Measurements from ENCODE around the gene IVL. TPM values are rescaled to one million over a fixed set of nuclear protein-coding genes. Genes with fewer than 3 reads are reported as not detected.

Gene IVL
- total RNA-seq, 2 donors from 2014 or later, result not detected

- Histone ChIP-seq H3K36me3 (ENCODE audit: control insufficient read depth, insufficient read depth, low read length) (no peaks in the 10 kb centered on the region), H3K9ac (ENCODE audit: extremely low read depth, low read length, poor library complexity, severe bottlenecking) (no peak overlapping the region), H3K4me1 (ENCODE audit: control insufficient read depth, insufficient read depth, low read length) (no peaks in the 10 kb centered on the region), H3K9me3 (ENCODE audit: control insufficient read depth, low read length) (peaks cover 26% of the 10 kb centered on the region), H3K4me3 (ENCODE audit: low read length) (no peak overlapping the region), H3K27me3 (ENCODE audit: control insufficient read depth, insufficient read depth, low read length, poor library complexity, severe bottlenecking) (no peaks in the 10 kb centered on the region), H3K27ac (ENCODE audit: low read depth, low read length) (no peak overlapping the region)
- H3K27me3 Mint-ChIP-seq (ENCODE audit: insufficient read depth), result no peaks in the 10 kb centered on the region
- TF ChIP-seq CTCF (conservative IDR thresholded peaks at IDR 0.05), result no peak
- H3K4me3 Mint-ChIP-seq, result no peak overlapping the region
- no peak overlapping the region for H3K27ac Mint-ChIP-seq
- no peaks in the 10 kb centered on the region for H3K36me3 Mint-ChIP-seq (ENCODE audit: low read depth)
- no peak for DNase-seq
- peaks cover 30% of the 10 kb centered on the region for H3K9me3 Mint-ChIP-seq
- H3K4me1 Mint-ChIP-seq, result no peaks in the 10 kb centered on the region
Measured at GRCh38 chr1:152873495-152873894, 34.9 kb upstream of the IVL start.

GRCh38 chr1:152876827-152877226 is 31.5 kb upstream of the IVL start:
- H3K4me3 Mint-ChIP-seq, result no peak overlapping the region
- TF ChIP-seq CTCF (conservative IDR thresholded peaks at IDR 0.05), result no peak
- WGBS, 2 experiments (ENCODE audit: insufficient coverage in 1 of 2, insufficient read length in 1 of 2), result 60 to 66% methylated on average over 1 of the region's 1 CpG
- H3K27me3 Mint-ChIP-seq (ENCODE audit: insufficient read depth), result no peaks in the 10 kb centered on the region
- no peaks in the 10 kb centered on the region for H3K4me1 Mint-ChIP-seq
- H3K36me3 Mint-ChIP-seq (ENCODE audit: low read depth), result no peaks in the 10 kb centered on the region
- H3K4me3 ChIP-seq (ENCODE audit: low read length), result no peak overlapping the region
- no peaks in the 10 kb centered on the region for H3K36me3 ChIP-seq (ENCODE audit: control insufficient read depth, insufficient read depth, low read length)
- no peak for DNase-seq
- H3K27ac ChIP-seq (ENCODE audit: low read depth, low read length), result no peak overlapping the region
- no peak overlapping the region for H3K9ac ChIP-seq (ENCODE audit: extremely low read depth, low read length, poor library complexity, severe bottlenecking)
- no peak overlapping the region for H3K27ac Mint-ChIP-seq
- peaks cover 42% of the 10 kb centered on the region for H3K9me3 ChIP-seq (ENCODE audit: control insufficient read depth, low read length)
- H3K4me1 ChIP-seq (ENCODE audit: control insufficient read depth, insufficient read depth, low read length), result no peaks in the 10 kb centered on the region
- H3K9me3 Mint-ChIP-seq, result peaks cover 57% of the 10 kb centered on the region
- H3K27me3 ChIP-seq (ENCODE audit: control insufficient read depth, insufficient read depth, low read length, poor library complexity, severe bottlenecking), result no peaks in the 10 kb centered on the region

- H3K27ac ChIP-seq (ENCODE audit: low read depth, low read length), result no peak within 1 kb of the TSS
- H3K9me3 ChIP-seq (ENCODE audit: control insufficient read depth, low read length), result peaks cover 37% of the 10 kb centered on the region
- Mint-ChIP-seq H3K4me3 (no peak within 1 kb of the TSS), H3K27me3 (ENCODE audit: insufficient read depth) (peaks cover 3% of the 10 kb centered on the region), H3K9me3 (peaks cover 69% of the 10 kb centered on the region), H3K4me1 (no peaks in the 10 kb centered on the region), H3K36me3 (ENCODE audit: low read depth) (no peaks in the 10 kb centered on the region), H3K27ac (no peak within 1 kb of the TSS)
- no peak within 1 kb of the TSS for H3K4me3 ChIP-seq (ENCODE audit: low read length)
- peak; percentile 61 for DNase-seq
- H3K4me1 ChIP-seq (ENCODE audit: control insufficient read depth, insufficient read depth, low read length), result no peaks in the 10 kb centered on the region
- H3K36me3 ChIP-seq (ENCODE audit: control insufficient read depth, insufficient read depth, low read length), result no peaks in the 10 kb centered on the region
- TF ChIP-seq CTCF (conservative IDR thresholded peaks at IDR 0.05), result peak; percentile 43
- H3K9ac ChIP-seq (ENCODE audit: extremely low read depth, low read length, poor library complexity, severe bottlenecking), result no peak within 1 kb of the TSS
- 3% methylated on average over 1 of the region's 1 CpG; no CpG with 5 or more reads in 1 of the 2 experiments for WGBS, 2 experiments (ENCODE audit: insufficient coverage in 1 of 2, insufficient read length in 1 of 2)
- no peaks in the 10 kb centered on the region for H3K27me3 ChIP-seq (ENCODE audit: control insufficient read depth, insufficient read depth, low read length, poor library complexity, severe bottlenecking)
Measured at GRCh38 chr1:152878042-152878441, 30.3 kb upstream of the IVL start, which contains the start of gene SMCP. Gene SMCP, plus strand, starts transcription at chr1:152878322. Its CDS starts 6,101 bp downstream, at chr1:152884423.

Measured in endodermal cell (in vitro differentiated cells).